ENCODE results near the gene LSAMP.
"Not testable (repeated sequence)": the region's sequence is repeated elsewhere in the genome, so short reads cannot be mapped to it uniquely, and the experiment has no call there.

The LSAMP gene

DNA sequence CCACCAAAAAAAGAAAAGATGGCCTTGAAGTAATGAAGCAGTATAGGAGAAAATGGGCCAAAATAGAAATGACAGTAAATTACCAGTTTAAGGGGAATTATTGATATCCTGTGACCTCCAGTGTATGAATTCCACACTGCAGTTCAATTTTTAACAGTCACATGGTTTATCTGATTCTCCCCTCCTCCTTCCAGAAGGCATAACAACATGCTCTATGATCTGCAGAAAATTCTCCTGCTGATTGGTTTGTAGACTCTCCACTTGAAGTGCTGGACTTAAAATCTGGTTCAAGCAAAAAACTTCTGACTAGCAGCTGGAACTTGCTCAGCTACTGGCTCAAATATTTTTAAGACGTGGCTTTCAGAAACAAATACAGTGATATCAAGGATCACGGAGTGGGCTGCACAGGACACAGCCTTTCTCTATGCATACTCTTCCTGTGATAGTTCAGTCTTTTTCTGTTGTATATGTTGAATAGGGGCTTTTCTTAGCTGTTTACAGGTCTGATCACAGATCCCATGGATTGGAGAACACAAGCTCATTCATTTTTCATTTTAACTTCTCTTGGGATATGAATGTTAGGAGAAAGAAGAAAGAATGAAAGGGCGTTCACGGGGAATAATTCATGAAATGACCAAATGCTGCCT, 211.5 kb downstream of the LSAMP start:
- DNase-seq: no peak

DNA sequence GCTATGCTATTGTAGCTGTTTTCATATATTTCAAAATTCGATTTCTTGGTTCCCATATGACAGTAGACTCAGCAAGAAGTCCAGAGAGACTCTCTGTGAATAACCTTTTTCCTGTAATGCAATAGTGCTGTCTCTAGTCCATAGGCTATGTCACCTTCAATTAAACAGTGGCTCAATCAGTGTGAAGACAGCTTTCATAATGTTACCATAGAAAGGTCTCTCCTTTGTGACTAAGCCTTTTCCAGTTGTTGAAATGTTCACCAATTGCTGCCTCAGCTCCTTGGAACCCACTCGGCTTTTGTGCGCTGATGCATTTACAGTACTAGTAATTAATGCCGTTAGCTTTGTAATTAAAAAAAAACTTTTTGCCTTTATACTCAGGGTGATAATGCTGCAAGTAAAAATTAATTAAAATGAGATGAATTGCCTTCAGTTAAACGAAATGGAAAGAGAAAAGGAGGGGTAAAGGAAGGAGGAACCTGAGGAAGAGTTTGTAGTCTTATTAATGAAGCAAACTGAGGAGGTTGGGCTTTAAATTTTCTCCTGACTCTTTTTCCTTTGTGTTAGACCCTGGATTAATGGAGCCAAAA, 214.8 kb downstream of the LSAMP start:
- DNase-seq: no peak

DNA sequence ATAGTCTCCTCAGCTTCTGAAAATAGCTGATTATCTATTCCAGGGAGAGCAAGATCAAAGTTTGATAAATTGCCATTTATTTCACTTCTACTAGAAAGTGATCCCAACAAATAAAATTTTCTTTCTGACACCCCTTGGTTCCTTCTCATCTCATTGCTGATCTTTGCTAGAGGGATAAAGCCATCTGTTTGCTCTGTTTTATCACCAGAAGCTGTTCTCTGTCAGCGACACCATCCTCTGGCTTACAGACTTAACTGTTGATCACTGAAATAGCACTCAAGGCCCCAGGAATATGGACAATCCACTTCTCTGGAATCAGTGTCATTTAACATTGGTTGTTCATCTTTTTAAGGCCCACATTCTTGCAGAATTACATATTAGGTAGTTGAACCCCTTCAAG, 219.0 kb downstream of the LSAMP start:
- no peak for DNase-seq

DNA sequence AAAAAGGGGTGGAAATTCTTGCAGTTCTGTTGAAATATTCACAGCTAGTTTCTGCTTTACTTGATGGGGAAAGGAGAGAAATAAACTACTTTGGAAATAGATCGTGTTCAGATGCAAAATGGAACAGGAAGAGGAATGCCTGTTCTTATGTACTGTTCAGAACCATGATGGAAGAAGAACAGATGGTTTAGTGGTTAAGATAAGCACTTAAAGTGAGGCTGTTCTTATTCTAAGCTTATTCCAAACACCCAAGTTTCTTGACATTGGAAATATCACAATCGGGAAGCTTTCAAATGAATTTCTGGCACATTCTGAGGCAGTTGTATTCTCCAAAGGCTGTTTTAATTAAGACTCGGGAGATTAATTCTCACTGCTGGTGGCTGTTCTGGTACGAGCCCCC, 228.5 kb downstream of the LSAMP start:
- no peak for DNase-seq

DNA sequence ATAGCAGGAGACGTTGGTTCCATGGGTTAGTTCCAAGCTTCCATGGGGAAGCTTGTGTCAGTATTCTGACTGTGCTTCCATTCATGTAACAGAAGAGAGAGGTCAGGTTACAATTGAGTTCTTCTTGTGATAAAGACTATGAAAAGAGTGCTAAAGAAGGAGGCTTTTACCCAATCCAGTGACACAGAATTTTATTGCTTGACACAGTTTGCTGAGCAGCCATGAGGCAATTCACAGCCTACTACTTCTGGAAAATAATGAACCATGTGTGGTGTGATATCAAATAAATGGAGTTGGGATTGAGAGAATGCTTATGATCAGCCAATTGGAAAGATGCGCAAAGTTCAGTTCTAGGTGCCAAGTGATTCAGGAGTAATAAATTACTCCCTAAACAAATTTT, 233.4 kb downstream of the LSAMP start:
- no peak for DNase-seq

DNA sequence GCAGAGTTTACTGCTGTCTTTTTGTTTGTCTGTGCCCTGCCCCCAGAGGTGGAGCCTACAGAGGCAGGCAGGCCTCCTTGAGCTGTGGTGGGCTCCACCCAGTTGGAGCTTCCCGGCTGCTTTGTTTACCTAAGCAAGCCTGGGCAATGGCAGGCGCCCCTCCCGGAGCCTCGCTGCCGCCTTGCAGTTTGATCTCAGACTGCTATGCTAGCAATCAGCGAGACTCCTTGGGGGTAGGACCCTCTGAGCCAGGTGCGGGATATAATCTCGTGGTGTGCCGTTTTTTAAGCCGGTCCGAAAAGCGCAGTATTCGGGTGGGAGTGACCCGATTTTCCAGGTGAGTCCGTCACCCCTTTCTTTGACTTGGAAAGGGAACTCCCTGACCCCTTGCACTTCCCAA, 236.5 kb downstream of the LSAMP start:
- not testable (repeated sequence) for DNase-seq

DNA sequence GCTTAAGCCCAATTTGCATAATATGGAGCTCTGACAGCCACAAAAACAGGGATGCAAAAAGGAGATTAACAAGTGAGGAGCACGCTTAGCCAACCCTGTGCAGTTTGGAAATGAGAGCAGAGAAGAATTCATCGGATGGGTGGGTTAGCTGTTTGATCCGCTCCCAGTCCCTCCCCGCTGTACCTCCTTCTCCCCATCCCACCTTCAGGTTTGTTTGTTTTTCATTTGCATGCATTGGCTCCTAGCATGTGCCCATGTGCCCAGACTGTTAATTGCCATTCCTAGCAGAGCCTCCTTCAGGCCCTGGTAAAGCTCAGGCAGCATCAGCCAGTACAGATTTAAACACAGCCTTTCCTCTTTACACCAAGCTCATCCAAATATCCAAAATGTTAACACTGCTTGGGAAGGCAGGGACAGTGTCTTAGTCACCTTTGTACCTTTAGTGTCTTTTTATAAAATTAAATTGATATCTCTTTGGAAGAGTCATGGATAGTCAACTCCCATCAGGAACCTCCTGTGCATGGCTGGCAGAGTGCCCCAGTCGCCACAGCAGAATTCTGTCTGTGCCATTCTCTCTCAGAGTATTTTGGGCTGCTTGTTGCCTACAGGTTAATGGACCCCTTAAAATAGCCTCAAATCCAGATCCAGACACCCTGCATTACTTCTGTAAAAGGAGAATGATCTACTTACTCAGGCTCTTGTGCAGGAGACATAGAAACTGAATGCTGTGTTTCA, 244.2 kb downstream of the LSAMP start:
- peak; percentile 48 for DNase-seq

DNA sequence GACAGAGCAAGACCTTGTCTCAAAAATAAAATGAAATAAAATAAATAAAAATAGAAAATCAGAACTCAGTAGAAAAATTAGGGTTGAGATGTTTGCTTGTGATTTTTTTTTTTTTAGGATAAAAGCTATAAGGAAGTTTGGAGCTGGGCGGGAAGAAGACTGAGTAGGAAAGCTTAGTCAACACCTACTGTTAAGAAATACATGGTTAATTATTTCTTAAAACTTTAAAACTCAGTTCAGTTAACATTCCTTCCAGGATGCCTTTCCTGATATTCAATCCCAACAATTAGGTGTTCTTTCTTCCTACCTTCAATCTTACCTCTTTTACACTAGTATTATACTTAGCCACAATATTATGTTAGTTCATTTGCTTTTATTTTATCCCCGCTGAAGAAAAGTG, 246.2 kb downstream of the LSAMP start:
- no peak for DNase-seq

DNA sequence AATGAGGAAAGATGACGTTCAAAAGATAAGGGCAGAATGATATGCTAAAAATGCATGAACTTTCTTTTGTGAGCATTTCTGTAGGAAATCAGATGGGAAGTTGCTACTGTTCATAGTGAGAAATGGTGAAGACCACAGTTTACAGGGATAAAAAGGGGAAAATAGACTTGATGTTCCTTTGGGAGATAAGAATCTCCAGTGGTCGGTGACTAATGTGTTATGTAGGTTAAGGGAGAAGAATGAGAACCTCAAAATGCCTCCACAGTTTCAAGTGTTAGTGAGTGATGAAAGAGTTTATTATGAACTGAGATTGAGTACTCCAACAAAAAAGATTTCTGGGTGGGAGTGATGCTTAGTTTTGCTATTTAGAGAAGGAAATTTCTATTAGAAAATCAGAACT, 247.2 kb downstream of the LSAMP start:
- DNase-seq: no peak

DNA sequence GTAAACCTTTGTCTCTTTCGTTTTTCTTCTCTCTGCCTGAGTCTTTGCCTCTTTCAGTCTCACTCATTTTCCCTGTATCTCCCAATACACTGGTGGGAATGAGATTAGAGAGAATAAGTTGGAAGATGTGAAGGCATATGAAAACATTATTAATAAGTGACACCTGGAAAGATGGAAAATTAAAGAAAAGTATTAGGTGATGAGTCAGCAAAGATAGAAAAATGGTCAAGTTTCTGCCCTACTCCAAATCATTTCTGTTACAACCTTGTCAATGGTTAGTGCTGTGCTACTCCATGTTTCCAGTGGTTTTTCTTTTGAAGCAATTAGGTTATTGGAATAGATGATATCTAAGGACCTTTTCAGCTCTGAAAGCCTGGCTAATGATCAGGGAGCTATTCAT, 252.8 kb downstream of the LSAMP start:
- no peak for DNase-seq

DNA sequence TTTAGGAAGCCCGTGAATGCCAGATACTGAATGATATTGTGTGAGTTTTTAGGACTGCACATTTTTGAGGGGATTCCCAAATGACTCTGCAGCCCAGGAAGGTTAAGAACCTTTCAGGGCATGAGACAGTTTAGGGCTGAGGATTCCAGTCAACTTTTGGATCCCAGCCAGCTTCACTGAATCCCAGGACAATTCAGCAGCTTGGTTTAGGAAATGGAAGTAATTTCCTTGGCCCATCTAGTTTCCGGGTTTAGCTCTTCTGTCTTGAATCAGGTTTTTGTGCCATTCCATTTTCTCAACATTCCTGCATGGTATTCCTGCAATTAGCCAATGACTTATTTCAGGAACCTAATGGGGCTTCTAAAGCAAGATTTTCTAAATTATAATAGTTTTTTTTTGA, 253.9 kb downstream of the LSAMP start:
- DNase-seq: no peak

DNA sequence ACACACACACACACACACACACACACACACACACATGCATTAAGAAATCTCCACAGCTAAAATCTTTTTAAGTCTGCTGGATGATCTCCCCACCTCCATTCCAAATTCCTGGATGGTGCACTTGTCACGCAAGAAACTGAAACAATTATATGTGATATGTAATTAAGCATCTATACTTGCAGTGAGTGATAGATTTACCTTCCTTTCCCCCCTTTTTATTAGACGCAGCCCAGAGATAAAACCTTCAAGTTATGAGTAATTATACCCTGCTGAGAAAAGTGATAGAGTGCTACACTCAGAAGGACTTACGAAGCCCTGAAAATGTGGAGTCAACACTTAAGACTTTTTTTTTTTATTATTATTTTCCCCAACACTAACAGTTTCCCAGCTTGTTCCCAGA, 255.2 kb downstream of the LSAMP start:
- DNase-seq: no peak

DNA sequence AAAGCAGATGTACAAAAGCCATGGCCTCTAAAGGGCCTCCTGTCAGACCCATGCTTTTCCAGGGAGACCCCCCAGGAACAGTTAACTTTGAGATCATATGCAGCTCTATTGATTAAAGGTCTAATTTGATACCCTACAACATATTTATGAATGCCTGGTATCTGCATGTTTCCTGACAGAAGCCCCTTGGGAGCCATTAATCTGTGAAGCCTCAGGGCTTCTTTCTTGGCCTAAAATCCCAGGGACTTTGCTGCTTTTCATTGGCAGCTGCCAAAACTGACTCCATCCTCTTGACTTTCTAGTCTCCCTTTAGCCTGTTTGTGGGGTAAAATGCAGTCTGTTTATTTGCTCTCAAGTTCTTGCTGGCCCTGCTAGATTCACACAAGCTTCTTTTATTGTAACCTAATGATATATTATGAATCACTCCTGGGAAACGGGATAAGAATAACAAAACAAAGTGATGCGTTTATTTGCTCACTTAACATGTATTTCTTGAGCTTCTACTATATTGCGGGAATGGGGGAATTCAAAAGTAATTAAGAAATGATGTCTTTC, 257.0 kb downstream of the LSAMP start:
- no peak for DNase-seq

DNA sequence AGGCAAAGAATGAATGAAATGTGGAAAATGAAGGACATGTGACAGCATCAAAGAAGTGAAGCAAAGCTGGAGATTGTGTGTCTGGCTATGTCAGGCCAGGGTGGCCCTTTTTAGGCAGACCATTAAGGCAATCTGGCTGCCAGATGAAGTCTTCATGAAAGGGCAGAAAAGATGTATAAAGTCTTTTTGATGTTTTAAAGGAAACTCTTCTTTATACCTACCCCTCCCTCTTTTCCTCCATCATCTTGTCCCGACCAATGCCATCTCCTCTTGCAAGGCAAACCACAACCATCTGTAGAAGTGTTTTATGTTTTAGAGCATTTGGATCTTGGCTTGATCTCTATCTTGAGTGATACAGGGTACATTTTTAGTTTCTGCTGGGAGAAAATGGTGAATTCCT, 259.2 kb downstream of the LSAMP start:
- no peak for DNase-seq

DNA sequence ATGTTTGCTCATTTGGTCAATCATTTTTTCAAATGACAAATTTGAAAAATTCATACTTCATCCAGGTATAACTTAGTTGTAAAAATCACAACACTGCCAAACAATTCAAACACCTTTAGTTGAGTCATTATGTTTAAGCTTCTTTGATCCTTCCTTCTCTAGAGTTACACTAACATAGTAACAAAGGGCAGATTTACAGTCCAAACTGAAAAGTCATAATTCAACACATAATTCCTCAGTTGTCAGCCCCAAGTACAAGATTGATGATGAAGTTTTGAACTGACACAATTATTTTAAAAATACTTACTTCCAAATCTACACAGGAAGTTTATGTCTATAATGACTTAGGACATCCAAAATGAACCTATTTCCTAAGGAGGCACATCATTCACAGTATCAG, 264.1 kb downstream of the LSAMP start:
- DNase-seq: no peak

DNA sequence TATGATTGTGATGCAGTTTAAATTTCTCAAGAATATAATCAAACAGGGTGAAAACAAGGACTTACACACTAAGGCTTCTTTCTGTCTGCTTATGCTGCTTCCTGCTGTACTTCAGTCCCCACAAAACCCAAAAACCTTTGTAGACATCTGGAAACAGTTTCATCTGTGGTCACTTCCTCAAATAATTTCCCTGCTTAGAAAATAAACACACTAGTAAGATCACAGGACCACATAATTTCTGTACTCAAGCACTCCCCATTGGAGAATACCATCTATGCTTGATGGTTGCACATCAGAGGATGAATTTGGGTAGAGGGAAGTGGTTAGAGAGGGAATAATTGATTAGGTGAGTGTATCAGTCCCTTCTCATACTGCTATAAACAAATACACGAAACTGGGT, 266.2 kb downstream of the LSAMP start:
- no peak for DNase-seq

DNA sequence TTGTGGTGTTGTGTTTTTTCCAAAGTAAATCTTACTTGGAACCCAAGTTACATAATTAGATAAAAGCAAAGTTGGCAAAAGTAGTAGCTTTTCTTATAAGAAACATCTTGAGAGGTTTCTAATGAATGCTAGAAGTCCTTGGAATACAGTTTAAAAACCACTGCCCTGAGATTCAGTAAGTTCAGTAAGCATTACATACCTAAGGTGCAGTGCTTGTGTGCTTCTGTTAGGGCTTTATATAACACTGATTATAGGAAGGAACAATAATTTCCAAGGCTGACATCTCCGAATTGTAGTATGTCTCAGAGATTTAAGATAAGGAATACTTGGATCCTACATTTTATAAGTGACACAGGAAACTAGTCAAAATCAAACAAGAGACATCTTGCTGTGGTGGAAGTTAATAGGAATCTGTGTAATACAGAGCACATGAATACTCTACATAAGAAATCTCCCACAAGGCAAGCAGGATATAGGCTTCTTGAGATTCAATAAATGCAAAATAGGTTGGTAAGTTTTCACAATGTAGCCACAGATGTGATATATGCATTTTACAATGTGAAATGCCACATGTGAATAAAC, 268.2 kb downstream of the LSAMP start:
- no peak for DNase-seq

DNA sequence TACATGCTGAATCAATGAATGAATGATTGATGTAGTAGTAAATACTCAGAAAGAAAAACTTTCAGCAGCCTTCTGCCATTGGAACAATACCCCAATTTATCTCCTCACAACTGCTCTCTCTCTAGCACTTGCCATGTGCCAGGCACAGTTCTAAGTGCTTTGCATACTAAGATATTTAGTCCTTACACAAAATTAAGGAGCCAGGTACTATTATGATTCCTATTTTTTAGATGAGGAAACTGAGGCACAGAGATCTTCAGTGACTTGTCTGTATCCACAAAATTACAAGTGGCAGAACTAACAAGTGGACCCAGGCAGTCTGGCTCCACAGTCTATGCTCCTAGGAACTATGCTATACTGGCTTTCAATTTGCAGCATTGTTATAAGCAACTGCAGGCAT, 279.2 kb downstream of the LSAMP start:
- no peak for DNase-seq

DNA sequence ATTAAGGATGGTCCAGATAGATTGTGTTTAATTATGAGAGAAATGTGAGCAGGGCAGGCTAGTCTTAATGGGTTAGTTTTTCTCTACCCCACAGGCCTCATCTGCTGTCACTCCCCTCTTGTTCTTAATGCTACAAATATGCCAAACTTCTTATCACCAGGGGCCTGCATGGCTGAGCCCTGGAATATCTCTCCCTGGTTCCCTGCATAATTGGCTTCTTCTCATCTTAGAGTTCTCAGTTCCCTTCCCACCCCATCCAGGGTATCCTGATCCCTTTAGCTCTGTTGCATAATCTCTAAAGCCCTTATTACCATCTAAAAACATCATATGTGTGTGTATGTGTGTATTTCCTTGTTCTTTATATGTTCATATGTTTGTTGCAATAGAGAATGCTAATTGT, 279.6 kb downstream of the LSAMP start:
- DNase-seq: no peak

DNA sequence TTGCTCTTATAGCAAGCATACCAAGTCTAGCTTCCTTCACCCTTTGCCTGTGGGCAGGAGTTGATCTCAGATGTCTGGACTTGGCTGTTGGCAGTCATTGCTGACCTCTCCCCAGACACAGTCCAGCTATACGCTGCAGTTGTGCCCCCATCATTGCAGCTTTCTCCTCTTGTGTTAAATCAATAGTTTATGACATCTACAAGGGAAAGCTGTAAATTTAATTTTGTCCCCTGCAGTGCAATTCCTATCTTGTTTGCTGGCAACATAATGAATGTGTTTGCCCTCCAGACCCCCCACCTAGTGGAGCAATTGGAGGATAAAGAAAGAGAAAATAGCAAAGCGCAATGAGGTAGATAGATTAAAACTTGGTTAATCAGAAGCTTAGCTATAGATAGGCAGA, 280.2 kb downstream of the LSAMP start:
- DNase-seq: no peak

DNA sequence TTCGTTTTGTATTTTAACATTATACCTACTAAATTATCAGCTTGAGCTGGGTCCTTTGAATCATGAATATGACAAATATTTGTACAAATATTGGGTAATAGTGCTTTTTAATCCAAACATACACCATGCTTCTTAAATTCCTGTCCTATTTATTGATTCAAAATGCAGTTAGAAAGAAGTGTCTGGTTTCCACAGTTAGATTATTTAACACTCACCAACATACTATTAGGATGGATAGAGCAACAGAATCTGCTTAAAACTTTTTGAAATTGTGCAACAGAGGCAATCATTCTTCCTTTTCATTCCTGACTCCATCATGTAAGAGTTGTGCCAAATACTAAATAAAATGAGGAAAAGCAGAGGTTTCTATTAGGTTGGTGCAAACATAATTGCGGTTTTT, 281.2 kb downstream of the LSAMP start:
- DNase-seq: no peak

DNA sequence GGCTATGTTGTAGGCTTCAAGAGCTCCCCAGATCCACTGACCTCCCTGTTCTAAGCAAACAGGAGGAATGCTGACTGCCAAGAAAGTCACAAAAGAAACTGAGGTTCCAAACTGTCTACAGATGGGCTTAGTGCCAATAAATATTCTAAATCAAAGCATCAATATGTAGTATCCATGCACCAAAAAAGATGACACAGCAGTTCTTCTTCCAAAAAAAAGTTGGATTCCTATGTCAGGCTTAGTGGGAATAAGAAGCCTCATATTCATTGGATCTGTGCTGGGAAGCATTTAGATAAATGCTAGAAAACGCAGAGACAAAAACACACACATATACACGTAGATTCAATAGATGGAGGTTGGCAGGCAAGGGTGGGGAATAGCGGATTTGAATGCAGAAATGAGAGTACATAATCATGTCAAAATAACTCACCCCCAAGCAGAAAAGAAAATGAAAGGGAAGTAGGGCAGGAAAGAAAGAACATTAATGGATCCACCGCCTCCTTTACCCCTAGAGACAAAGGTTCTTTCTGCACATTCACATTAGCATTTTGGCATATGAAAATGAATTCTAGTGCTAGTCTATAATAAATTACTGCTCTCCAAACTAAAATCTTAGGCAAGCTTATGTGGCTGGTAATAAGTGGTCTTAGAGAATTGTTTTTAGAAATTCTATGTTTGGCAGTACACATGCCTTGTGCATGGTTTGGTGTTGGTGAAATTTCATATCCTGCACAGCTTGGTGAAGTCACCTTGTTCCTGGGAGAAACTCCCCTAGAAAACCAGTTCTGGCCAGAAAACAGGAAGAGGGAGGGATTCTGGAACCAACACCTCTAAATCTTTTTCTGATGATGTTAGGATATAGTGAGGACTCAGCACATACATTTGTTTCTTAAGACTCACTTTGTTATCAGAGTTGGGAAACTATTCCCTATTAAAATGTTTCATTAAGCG, 283.4 kb downstream of the LSAMP start:
- DNase-seq: no peak

DNA sequence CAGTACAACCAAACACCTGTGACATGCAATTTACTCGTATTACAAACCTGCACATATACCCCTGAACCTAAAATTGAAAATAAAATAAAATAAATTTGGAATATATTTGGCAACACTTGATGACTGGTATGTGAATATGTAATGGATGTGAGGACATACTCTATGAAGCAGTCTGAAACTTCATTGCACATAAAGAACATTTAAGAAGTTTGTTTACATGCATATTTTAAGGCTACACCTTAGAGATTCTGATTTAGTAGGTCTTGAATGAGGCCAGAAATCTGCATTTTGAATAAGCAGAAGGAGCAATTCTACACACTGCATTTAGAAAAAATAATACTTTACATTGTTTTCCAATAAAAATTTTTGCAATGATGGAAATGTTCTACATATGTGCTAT, 284.7 kb downstream of the LSAMP start:
- no peak for DNase-seq
